Neuron (in vitro differentiated cells): Measurements from ENCODE around the gene RNF220.

Experiments
- H2AFZ ChIP-seq: one replicate; pipeline ENCODE4 v1.6.1; 2013; ENCODE audit warnings: low read depth, mild to moderate bottlenecking, inconsistent platforms, low read length, moderate library complexity
- H3K27me3 ChIP-seq: one replicate; pipeline ENCODE4 v1.6.1; 2013; ENCODE audit warnings: low read length; ENCODE audit not compliant: insufficient read depth
- H3K36me3 ChIP-seq: one replicate; pipeline ENCODE4 v1.6.1; 2013; ENCODE audit warnings: low read length; ENCODE audit not compliant: insufficient read depth
- H3K4me1 ChIP-seq: one replicate; pipeline ENCODE4 v1.6.1; 2013; ENCODE audit warnings: low read length; ENCODE audit not compliant: insufficient read depth
- H3K4me3 ChIP-seq: 2 replicates; pipeline ENCODE4 v1.5.1; 2013; ENCODE audit warnings: mild to moderate bottlenecking, low read length, moderate library complexity
- H3K9me3 ChIP-seq: one replicate; pipeline ENCODE4 v1.6.1; 2013; ENCODE audit warnings: low read length

The RNF220 gene

GRCh38 chr1:44380666-44381177 lies 24.3 kb upstream of the RNF220 start:
- H3K9me3 ChIP-seq = no peaks in the 10 kb centered on the region
- H2AFZ ChIP-seq = no peak overlapping the region
- peaks cover 9% of the 10 kb centered on the region for H3K27me3 ChIP-seq
- no peaks in the 10 kb centered on the region for H3K4me1 ChIP-seq
- no peak overlapping the region for H3K4me3 ChIP-seq
- H3K36me3 ChIP-seq = no peaks in the 10 kb centered on the region

- Histone ChIP-seq H3K4me3 (no peak overlapping the region), H3K27me3 (peaks cover 11% of the 10 kb centered on the region), H3K9me3 (no peaks in the 10 kb centered on the region), H2AFZ (no peak overlapping the region), H3K36me3 (no peaks in the 10 kb centered on the region), H3K4me1 (peaks cover 4% of the 10 kb centered on the region)
These were observed 16.5 kb upstream of the RNF220 start for GRCh38 chr1:44388551-44388950.

- Histone ChIP-seq H3K36me3 (no peaks in the 10 kb centered on the region), H3K27me3 (peaks cover 11% of the 10 kb centered on the region), H2AFZ (no peak overlapping the region), H3K4me3 (no peak overlapping the region), H3K4me1 (peaks cover 4% of the 10 kb centered on the region), H3K9me3 (no peaks in the 10 kb centered on the region)
These were observed 15.6 kb upstream of the RNF220 start for GRCh38 chr1:44389437-44389836.

GRCh38 chr1:44390277-44390676 lies 14.8 kb upstream of the RNF220 start:
- Histone ChIP-seq H2AFZ (no peak overlapping the region), H3K4me1 (peaks cover 4% of the 10 kb centered on the region), H3K9me3 (no peaks in the 10 kb centered on the region), H3K36me3 (no peaks in the 10 kb centered on the region), H3K4me3 (no peak overlapping the region), H3K27me3 (peaks cover 11% of the 10 kb centered on the region)

- peaks cover 6% of the 10 kb centered on the region for H3K9me3 ChIP-seq
- H3K4me1 ChIP-seq = peaks cover 9% of the 10 kb centered on the region
- H3K27me3 ChIP-seq = peaks cover 15% of the 10 kb centered on the region
- H2AFZ ChIP-seq = no peak overlapping the region
- no peak overlapping the region for H3K4me3 ChIP-seq
- no peaks in the 10 kb centered on the region for H3K36me3 ChIP-seq
These were observed 3.5 kb upstream of the RNF220 start for GRCh38 chr1:44401256-44402228.

GRCh38 chr1:44405798-44406736 lies 1.0 kb downstream of the RNF220 start:
- Histone ChIP-seq H3K36me3 (no peaks in the 10 kb centered on the region), H2AFZ (peak overlapping the region; percentile 39), H3K27me3 (peaks cover 3% of the 10 kb centered on the region), H3K9me3 (no peaks in the 10 kb centered on the region), H3K4me1 (peaks cover 35% of the 10 kb centered on the region), H3K4me3 (peak overlapping the region; percentile 82)

- no peaks in the 10 kb centered on the region for H3K27me3 ChIP-seq
These were observed 1.8 kb downstream of the RNF220 start for GRCh38 chr1:44406737-44407429.

GRCh38 chr1:44407430-44408211 lies 2.6 kb downstream of the RNF220 start:
- Histone ChIP-seq H3K9me3 (no peaks in the 10 kb centered on the region), H2AFZ (peak overlapping the region; percentile 19), H3K4me3 (peak overlapping the region; percentile 82), H3K36me3 (peaks cover 12% of the 10 kb centered on the region), H3K4me1 (peaks cover 42% of the 10 kb centered on the region), H3K27me3 (no peaks in the 10 kb centered on the region)

More at GRCh38 chr1:44406737-44407429, 1.8 kb downstream of the RNF220 start:
- Histone ChIP-seq H3K9me3 (no peaks in the 10 kb centered on the region), H2AFZ (no peak overlapping the region), H3K36me3 (peaks cover 5% of the 10 kb centered on the region), H3K4me1 (peaks cover 35% of the 10 kb centered on the region), H3K4me3 (peak overlapping the region; percentile 82)

GRCh38 chr1:44408212-44408582 lies 3.1 kb downstream of the RNF220 start:
- Histone ChIP-seq H2AFZ (peak overlapping the region; percentile 19), H3K9me3 (no peaks in the 10 kb centered on the region), H3K27me3 (no peaks in the 10 kb centered on the region), H3K4me3 (peak overlapping the region; percentile 82), H3K36me3 (peaks cover 16% of the 10 kb centered on the region), H3K4me1 (peaks cover 48% of the 10 kb centered on the region)

- peak overlapping the region; percentile 82 for H3K4me3 ChIP-seq
- no peaks in the 10 kb centered on the region for H3K27me3 ChIP-seq
- H3K4me1 ChIP-seq = peaks cover 55% of the 10 kb centered on the region
- H3K9me3 ChIP-seq = no peaks in the 10 kb centered on the region
- H3K36me3 ChIP-seq = peaks cover 16% of the 10 kb centered on the region
- no peak overlapping the region for H2AFZ ChIP-seq
These were observed 3.9 kb downstream of the RNF220 start for GRCh38 chr1:44408632-44409602.

GRCh38 chr1:44409757-44410156 lies 4.7 kb downstream of the RNF220 start:
- H2AFZ ChIP-seq = no peak overlapping the region
- H3K4me1 ChIP-seq = peaks cover 62% of the 10 kb centered on the region
- no peaks in the 10 kb centered on the region for H3K27me3 ChIP-seq
- H3K4me3 ChIP-seq = peak overlapping the region; percentile 82
- H3K9me3 ChIP-seq = no peaks in the 10 kb centered on the region
- peaks cover 21% of the 10 kb centered on the region for H3K36me3 ChIP-seq
